IMR-90 (cell line): ENCODE data around the gene RPS6KA4. TPM values are rescaled to one million over a fixed set of nuclear protein-coding genes. Genes with fewer than 3 reads are reported as not detected.

Source experiments
- ATAC-seq: fragments of 200-7000 bp; cut with Tn5 transposase; 2 replicates; pipeline ENCODE4 v1.9.1; 2020; ENCODE audit warnings: low read depth, mild to moderate bottlenecking, moderate library complexity
- BruUV-seq: library from RNA; stranded (reverse); fragments of 400-500 nt; replicated peaks from 2 replicates; lab custom pipeline; 2021; lab: Mats Ljungman, UMichigan
- CTCF ChIA-PET: fragments of 300-600 bp; formaldehyde crosslinking; extraction: SDS; loops from one replicate; lab custom pipeline; 2021; ENCODE audit warnings: antibody characterized with exemption; lab: Yijun Ruan, JAX
- POLR2A ChIA-PET: fragments of 300-600 bp; sonication (Branson Sonifier 250); formaldehyde crosslinking; loops from one replicate; lab custom pipeline; 2022; ENCODE audit warnings: antibody characterized with exemption; ENCODE audit not compliant: unreplicated experiment; lab: Charles Lee
- DNase-seq: peaks from one replicate; pipeline ENCODE4 v3.0.0; 2013
- H2AFZ ChIP-seq: replicated peaks from 2 replicates; pipeline ENCODE3; 2013; ENCODE audit warnings: low read length, mild to moderate bottlenecking; ENCODE audit not compliant: poor library complexity
- H2AK5ac ChIP-seq: 2 replicates; pipeline ENCODE4 v1.6.1; 2013; ENCODE audit warnings: low read depth, low read length, inconsistent platforms
- H2AK9ac ChIP-seq: replicated peaks from 2 replicates; pipeline ENCODE3; 2013; ENCODE audit warnings: mild to moderate bottlenecking, low read depth, low read length, moderate library complexity; ENCODE audit not compliant: poor library complexity
- H2BK120ac ChIP-seq: 2 replicates; pipeline ENCODE4 v1.6.1; 2013; ENCODE audit warnings: low read depth, low read length, inconsistent platforms
- H2BK15ac ChIP-seq: 3 replicates; pipeline ENCODE4 v1.6.1; 2013; ENCODE audit warnings: low read depth, low read length, inconsistent platforms
- H2BK20ac ChIP-seq: 2 replicates; pipeline ENCODE4 v1.6.1; 2013; ENCODE audit warnings: low read depth, mild to moderate bottlenecking, inconsistent platforms, low read length, moderate library complexity
- H2BK5ac ChIP-seq: 2 replicates; pipeline ENCODE4 v1.6.1; 2013; ENCODE audit warnings: mild to moderate bottlenecking, low read depth, low read length, inconsistent platforms; ENCODE audit not compliant: poor library complexity, severe bottlenecking
- H3K14ac ChIP-seq: replicated peaks from 2 replicates; pipeline ENCODE4 v1.6.1; 2013; ENCODE audit warnings: low read depth, low read length, inconsistent platforms
- H3K18ac ChIP-seq: 2 replicates; pipeline ENCODE4 v1.6.1; 2013; ENCODE audit warnings: low read depth, low read length, control low read depth
- H3K23ac ChIP-seq: 2 replicates; pipeline ENCODE4 v1.6.1; 2013; ENCODE audit warnings: low read depth, low read length, inconsistent platforms
- H3K27ac ChIP-seq: 2 replicates; pipeline ENCODE4 v1.5.1; 2013; ENCODE audit warnings: mild to moderate bottlenecking, control low read depth, low read length; ENCODE audit not compliant: insufficient read depth
- H3K27me3 ChIP-seq: 2 replicates; pipeline ENCODE4 v1.6.1; 2013; ENCODE audit warnings: low read length; ENCODE audit not compliant: control insufficient read depth, insufficient read depth
- H3K36me3 ChIP-seq: 2 replicates; pipeline ENCODE4 v1.6.1; 2013; ENCODE audit warnings: low read length, mixed read lengths; ENCODE audit not compliant: control insufficient read depth, insufficient read depth
- H3K4ac ChIP-seq: 2 replicates; pipeline ENCODE4 v1.6.1; 2013; ENCODE audit warnings: low read depth, low read length, inconsistent platforms
- H3K4me1 ChIP-seq: 2 replicates; pipeline ENCODE4 v1.6.1; 2013; ENCODE audit warnings: low read length, mixed read lengths; ENCODE audit not compliant: control insufficient read depth, insufficient read depth
- H3K4me2 ChIP-seq: 2 replicates; pipeline ENCODE4 v1.6.1; 2013; ENCODE audit warnings: low read depth, mild to moderate bottlenecking, control low read depth, low read length, moderate library complexity
- H3K4me3 ChIP-seq: 2 replicates; pipeline ENCODE4 v1.5.1; 2013; ENCODE audit warnings: low read depth, mild to moderate bottlenecking, control low read depth, low read length, moderate library complexity; ENCODE audit not compliant: insufficient read depth
- H3K56ac ChIP-seq: 2 replicates; pipeline ENCODE4 v1.6.1; 2013; ENCODE audit warnings: low read length, inconsistent platforms; ENCODE audit not compliant: insufficient read depth; ENCODE audit errors: extremely low read depth
- H3K79me1 ChIP-seq, 2 experiments: 2 replicates each; pipeline ENCODE4 v1.6.1; 2013; ENCODE audit warnings: low read length in 2 of 2, inconsistent platforms in 1 of 2, low read depth in 1 of 2
- H3K9ac ChIP-seq: 2 replicates; pipeline ENCODE4 v1.6.1; 2013; ENCODE audit warnings: low read depth, low read length, control low read depth
- H3K9me1 ChIP-seq: 2 replicates; pipeline ENCODE4 v1.6.1; 2013; ENCODE audit warnings: low read length, inconsistent platforms; ENCODE audit not compliant: insufficient read depth
- H3K9me3 ChIP-seq: 2 replicates; pipeline ENCODE4 v1.6.1; 2013; ENCODE audit warnings: low read length; ENCODE audit not compliant: control insufficient read depth, insufficient read depth
- H4K20me1 ChIP-seq: 2 replicates; pipeline ENCODE4 v1.6.1; 2013; ENCODE audit warnings: low read length, inconsistent platforms; ENCODE audit not compliant: insufficient read depth
- H4K5ac ChIP-seq: 2 replicates; pipeline ENCODE4 v1.6.1; 2013; ENCODE audit warnings: mild to moderate bottlenecking, low read depth, low read length, control low read depth
- H4K8ac ChIP-seq, 2 experiments: 2 replicates each; pipeline ENCODE4 v1.6.1; 2013; ENCODE audit warnings: low read depth in 2 of 2, low read length in 2 of 2, control low read depth in 1 of 2, inconsistent platforms in 1 of 2
- H4K91ac ChIP-seq: 2 replicates; pipeline ENCODE4 v1.6.1; 2013; ENCODE audit warnings: low read depth, low read length, inconsistent platforms; ENCODE audit not compliant: insufficient read depth
- BHLHE40 ChIP-seq: fragments of 150-350 bp; IDR thresholded peaks from 2 replicates; pipeline ENCODE4 v1.6.1; 2016; ENCODE audit warnings: mild to moderate bottlenecking, low read depth, low read length
- CEBPB ChIP-seq: IDR thresholded peaks from 2 replicates; pipeline ENCODE4 v1.6.1; 2012; ENCODE audit warnings: low read depth, low read length, improper control_type of control experiment
- CHD1 ChIP-seq: IDR thresholded peaks from 2 replicates; pipeline ENCODE4 v1.6.1; 2012; ENCODE audit warnings: low read depth, low read length, improper control_type of control experiment
- CTCF ChIP-seq: conservative IDR thresholded peaks from 2 replicates; pipeline ENCODE4 v1.5.1; 2012; ENCODE audit warnings: mild to moderate bottlenecking, low read depth, low read length, improper control_type of control experiment
- ELK1 ChIP-seq: fragments of 150-350 bp; IDR thresholded peaks from 2 replicates; pipeline ENCODE4 v1.6.1; 2016; ENCODE audit warnings: low read depth, mild to moderate bottlenecking, low read length, moderate library complexity, borderline replicate concordance
- FOS ChIP-seq: fragments of 150-350 bp; IDR thresholded peaks from 2 replicates; pipeline ENCODE4 v1.6.1; 2016; ENCODE audit warnings: low read depth, low read length
- MAFK ChIP-seq: IDR thresholded peaks from 2 replicates; pipeline ENCODE4 v1.6.1; 2012; ENCODE audit warnings: low read depth, low read length, improper control_type of control experiment
- MAZ ChIP-seq: IDR thresholded peaks from 2 replicates; pipeline ENCODE4 v1.6.1; 2012; ENCODE audit warnings: low read depth, mild to moderate bottlenecking, low read length, improper control_type of control experiment, moderate library complexity, borderline replicate concordance
- MXI1 ChIP-seq: IDR thresholded peaks from 2 replicates; pipeline ENCODE4 v1.6.1; 2012; ENCODE audit warnings: low read depth, mild to moderate bottlenecking, low read length, moderate library complexity, borderline replicate concordance
- NFE2L2 ChIP-seq: fragments of 150-350 bp; IDR thresholded peaks from 2 replicates; pipeline ENCODE4 v1.6.1; 2016; ENCODE audit warnings: low read depth, mild to moderate bottlenecking, low read length
- POLR2A ChIP-seq: IDR thresholded peaks from 2 replicates; pipeline ENCODE4 v1.6.1; 2012; ENCODE audit warnings: mild to moderate bottlenecking, low read depth, low read length
- RAD21 ChIP-seq: IDR thresholded peaks from 2 replicates; pipeline ENCODE4 v1.6.1; 2012; ENCODE audit warnings: low read length, improper control_type of control experiment
- RCOR1 ChIP-seq: IDR thresholded peaks from 2 replicates; pipeline ENCODE4 v1.6.1; 2012; ENCODE audit warnings: mild to moderate bottlenecking, low read length, improper control_type of control experiment; ENCODE audit not compliant: insufficient replicate concordance
- RFX5 ChIP-seq: IDR thresholded peaks from 2 replicates; pipeline ENCODE4 v1.8.0; 2012; ENCODE audit warnings: low read depth, mild to moderate bottlenecking, low read length, moderate library complexity
- SMC3 ChIP-seq: fragments of 150-350 bp; IDR thresholded peaks from 2 replicates; pipeline ENCODE4 v1.6.1; 2016; ENCODE audit warnings: low read depth, mild to moderate bottlenecking, antibody characterized with exemption, low read length, moderate library complexity
- USF2 ChIP-seq: fragments of 150-350 bp; IDR thresholded peaks from 2 replicates; pipeline ENCODE4 v1.6.1; 2017; ENCODE audit warnings: mild to moderate bottlenecking, antibody characterized with exemption, low read length, low read depth
- whole genome bisulfite sequencing, 2 experiments: methylation state at CpG; one replicate each; pipeline versions ENCODE4 v1.1.5 to v1.1.7; 2013; ENCODE audit warnings: missing lambda C conversion rate in 2 of 2; ENCODE audit not compliant: insufficient read length in 1 of 2; ENCODE audit errors: extremely low coverage in 2 of 2; 5-methylcytosine and 5-hydroxymethylcytosine counted together
- dilution Hi-C: fragments of 300-500 bp; cut with HindIII; formaldehyde crosslinking; loops from one replicate; pipeline ENCODE4 v1.14.3; 2018; ENCODE audit warnings: low sequenced_read_pairs; ENCODE audit not compliant: unreplicated experiment
- in situ Hi-C: fragments of 300-500 bp; cut with MboI; formaldehyde crosslinking; loops from 3 replicates; pipeline ENCODE4 v1.14.3; 2019; ENCODE audit warnings: low sequenced_read_pairs, inconsistent platforms, mixed read lengths
- intact Hi-C: fragments of 100-400 bp; cut with micrococcal nuclease; formaldehyde crosslinking; loops from 2 replicates; pipeline ENCODE4 v1.10.0; 2022
- polyA plus RNA-seq, 3 experiments: library from polyadenylated mRNA; depleted of rRNA; stranded (reverse); fragments of >200 nt; gene quantifications; 2 replicates each; pipeline ENCODE4 v1.2.3, GENCODE V29; 2012; ENCODE audit warnings: low replicate concordance in 1 of 3
- total RNA-seq: library from RNA; depleted of rRNA; stranded (reverse); fragments of >200 nt; gene quantifications from 2 replicates; pipeline ENCODE4 v1.2.3, GENCODE V29; 2012

RPS6KA4 gene
- total and polyA plus RNA-seq, 2 of the 4 experiments (the other 2 are of a cell fraction): 38.8 to 52.9 TPM

- Histone ChIP-seq H2AFZ (no peak overlapping the region), H3K27me3 (peaks cover 11% of the 10 kb centered on the region), H2AK5ac (no peak overlapping the region), H2BK20ac (no peak overlapping the region), H3K56ac (no peak overlapping the region), H4K8ac (no peak overlapping the region), H4K91ac (no peak overlapping the region), H3K4ac (no peak overlapping the region), H3K4me2 (no peak overlapping the region), H2BK120ac (no peak overlapping the region), H3K27ac (no peak overlapping the region), H3K9ac (no peak overlapping the region), H2BK15ac (no peak overlapping the region), H3K23ac (no peak overlapping the region), H4K20me1 (no peaks in the 10 kb centered on the region), H3K4me3 (no peak overlapping the region), H3K36me3 (peaks cover 3% of the 10 kb centered on the region; the same call in 1 of the 2 replicates), H2BK5ac (no peak overlapping the region), H3K14ac (no peak overlapping the region), H3K79me1 (no peaks in the 10 kb centered on the region), H2AK9ac (no peak overlapping the region), H3K9me1 (0 out of 2 replicates have a peak, but pooled peaks cover 3% of the 10 kb centered on the region), H3K18ac (no peak overlapping the region), H3K9me3 (no peaks in the 10 kb centered on the region; the same call in 1 of the 2 replicates), H4K5ac (no peak overlapping the region), H3K4me1 (no peaks in the 10 kb centered on the region)
- DNase-seq (no peak), ATAC-seq (no peak)
- in situ Hi-C loops (no loop called here), dilution Hi-C loops (no loop called here), intact Hi-C loops (loop anchor here (5.0 kb wide), 1 partner anchor 71 kb away; no protein-coding TSS in a partner anchor)
- TF ChIP-seq BHLHE40 (no peak), RFX5 (no peak), RCOR1 (no peak), MAFK (no peak), CEBPB (no peak), ELK1 (no peak), NFE2L2 (no peak), CTCF (no peak), USF2 (no peak), CHD1 (no peak), MXI1 (no peak), SMC3 (no peak), FOS (no peak), RAD21 (no peak), POLR2A (no peak), MAZ (no peak)
- CTCF ChIA-PET: interaction anchor here (0.6 kb wide), 1 partner anchor 582 kb away, joined by 3 read pairs; no protein-coding TSS in a partner anchor
- WGBS, 2 experiments: 80% methylated on average over 4 of the region's 7 CpGs; no CpG with 5 or more reads in 1 of the 2 experiments
- POLR2A ChIA-PET: no interaction called here
- no TSS peak for BruUV-seq
Observed at GRCh38 chr11:64376071-64376470, 17.1 kb downstream of the RPS6KA4 start.
